ENCODE data around the gene TCIRG1.

The TCIRG1 gene

DNA sequence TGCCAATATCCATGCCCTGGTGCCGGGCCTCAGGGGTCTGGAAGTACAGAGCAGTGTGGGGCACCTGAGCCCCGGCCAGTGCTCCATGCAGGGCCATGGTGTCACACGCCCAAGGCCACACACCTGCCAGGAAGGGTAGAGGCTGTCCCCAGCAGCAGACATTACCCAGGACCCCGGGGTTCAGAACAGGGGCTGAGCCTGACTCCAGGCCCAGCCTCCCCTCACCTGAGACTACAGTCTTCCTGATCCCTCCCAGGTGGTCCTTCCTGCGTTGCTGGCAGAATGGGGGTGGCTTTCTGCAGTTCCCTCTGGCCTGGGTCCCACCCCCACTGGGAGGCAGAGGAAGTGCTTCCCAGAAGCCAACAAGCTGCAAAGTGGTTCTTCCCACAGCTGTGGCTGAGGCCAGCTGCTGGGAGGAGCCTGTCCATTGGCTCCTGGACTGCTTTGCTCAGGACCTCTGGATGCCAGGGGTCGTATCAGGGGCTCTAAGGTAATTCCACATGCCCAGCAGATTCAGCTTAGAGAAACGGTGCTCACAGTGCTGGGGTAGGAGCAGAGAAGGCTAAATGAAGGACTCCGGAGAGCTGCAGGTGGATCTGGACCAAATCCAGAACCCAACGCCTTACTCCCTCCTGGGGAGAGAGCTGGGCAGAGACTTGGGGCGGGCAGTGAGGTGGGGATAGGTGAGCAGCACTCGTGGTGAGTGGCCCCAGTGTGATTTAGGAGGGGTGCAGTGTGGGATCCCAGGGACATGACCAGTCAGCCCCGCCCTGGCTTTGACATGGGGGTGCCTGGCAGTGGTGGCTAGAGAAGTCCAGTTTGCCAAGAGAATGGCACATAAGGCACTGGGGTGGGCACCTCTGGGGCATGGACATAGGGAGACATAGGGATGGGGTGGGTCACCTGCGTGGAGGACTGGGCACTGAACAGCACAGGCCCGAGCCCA, 12.6 kb downstream of the TCIRG1 start:
- DNase-seq (ENCODE audit: low spot score) = no peak

DNA sequence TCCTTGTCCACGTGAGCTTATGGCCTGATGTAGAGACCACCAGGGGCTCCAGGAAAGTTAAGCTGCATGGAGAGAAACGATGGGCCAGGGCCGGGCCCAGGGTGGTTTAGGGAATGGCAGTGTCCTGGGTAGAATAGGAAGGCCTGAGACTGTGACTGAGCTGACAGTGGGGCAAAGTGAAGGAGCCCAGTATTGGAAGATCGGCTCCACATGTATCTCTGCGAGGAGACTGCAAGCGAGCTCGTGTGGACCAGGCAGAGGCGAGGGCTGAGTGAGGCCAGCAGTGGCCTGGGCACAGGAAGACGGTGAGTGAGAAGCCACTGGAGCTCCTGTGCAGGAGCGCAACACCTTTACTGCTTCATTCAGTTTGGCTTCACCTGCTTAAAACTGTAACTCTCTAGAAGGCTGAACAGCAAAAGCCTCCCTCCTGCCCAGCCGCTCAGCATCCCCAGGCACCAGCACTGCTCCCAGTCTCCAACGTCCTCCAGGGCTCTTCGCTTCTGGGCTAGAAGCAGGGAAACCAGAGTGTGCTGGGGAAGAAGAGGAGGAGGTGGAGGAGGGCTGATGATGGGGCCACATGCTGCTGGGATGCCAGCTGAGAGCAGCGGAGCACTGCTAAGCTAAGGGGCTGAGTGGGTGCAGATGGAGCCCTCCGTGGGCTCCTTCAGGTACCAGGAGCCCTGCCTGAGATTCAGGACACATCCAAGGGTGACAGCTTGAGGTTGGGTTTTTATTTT, 13.5 kb downstream of the TCIRG1 start:
- DNase-seq (ENCODE audit: low spot score) = no peak

DNA sequence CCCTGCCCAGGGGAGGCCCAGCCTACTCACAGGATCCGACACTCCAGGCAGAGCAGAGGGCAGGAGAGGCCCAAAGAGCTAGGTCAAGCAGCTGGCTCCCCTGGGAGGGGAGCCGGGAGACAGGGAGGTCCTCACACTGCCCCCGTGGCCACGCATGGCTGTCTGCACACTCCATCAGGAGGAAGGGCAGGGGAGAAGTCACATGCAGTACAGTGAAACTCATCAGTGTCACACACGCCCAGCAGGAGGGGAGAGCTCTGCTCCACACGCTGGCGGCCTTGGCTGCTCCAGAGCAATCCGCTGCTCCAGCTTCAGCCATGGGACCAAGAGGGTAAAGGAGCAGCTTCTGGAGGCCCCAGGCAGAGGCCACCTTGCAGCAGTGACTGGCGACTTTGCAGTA, 14.3 kb downstream of the TCIRG1 start:
- DNase-seq (ENCODE audit: low spot score) = no peak

DNA sequence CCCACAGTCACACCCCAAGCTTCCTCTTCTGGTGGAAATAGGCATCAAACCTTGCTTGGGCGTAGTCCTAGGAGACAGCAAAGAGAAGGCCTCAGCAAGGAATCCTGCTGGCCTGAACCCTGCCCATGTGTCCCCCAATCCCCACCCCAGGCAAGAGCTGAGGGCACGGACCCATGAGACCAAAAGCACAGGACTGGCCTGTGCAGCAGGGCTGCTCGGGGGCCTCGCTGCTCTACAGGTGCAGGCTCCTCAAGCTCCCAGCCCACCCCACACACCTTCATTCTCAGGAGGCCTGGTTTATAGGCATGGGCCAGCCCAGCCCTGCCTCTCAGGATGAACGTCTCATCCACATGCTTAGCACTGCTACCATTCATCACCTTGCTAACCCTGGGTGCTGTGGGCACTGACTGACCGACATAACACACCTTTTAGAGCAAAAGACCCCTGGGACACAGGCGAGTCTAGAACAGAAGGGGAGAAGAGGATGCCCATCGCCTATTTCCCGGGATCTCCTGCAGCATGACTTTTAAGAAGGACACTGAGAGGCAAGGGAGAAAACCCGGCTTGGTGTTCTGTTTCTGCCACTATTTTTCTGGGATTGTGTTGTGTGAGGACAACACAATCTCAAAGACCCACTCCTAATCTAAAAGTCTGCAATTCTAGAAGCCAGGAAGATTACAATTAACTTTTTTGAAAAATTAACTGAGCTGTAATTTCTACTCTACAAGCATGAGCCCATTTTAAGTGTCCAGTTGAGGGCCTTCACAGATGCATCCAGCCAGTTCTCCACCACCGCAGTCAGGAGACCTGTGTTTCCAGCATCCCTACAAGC, 15.4 kb downstream of the TCIRG1 start:
- DNase-seq (ENCODE audit: low spot score) = no peak

DNA sequence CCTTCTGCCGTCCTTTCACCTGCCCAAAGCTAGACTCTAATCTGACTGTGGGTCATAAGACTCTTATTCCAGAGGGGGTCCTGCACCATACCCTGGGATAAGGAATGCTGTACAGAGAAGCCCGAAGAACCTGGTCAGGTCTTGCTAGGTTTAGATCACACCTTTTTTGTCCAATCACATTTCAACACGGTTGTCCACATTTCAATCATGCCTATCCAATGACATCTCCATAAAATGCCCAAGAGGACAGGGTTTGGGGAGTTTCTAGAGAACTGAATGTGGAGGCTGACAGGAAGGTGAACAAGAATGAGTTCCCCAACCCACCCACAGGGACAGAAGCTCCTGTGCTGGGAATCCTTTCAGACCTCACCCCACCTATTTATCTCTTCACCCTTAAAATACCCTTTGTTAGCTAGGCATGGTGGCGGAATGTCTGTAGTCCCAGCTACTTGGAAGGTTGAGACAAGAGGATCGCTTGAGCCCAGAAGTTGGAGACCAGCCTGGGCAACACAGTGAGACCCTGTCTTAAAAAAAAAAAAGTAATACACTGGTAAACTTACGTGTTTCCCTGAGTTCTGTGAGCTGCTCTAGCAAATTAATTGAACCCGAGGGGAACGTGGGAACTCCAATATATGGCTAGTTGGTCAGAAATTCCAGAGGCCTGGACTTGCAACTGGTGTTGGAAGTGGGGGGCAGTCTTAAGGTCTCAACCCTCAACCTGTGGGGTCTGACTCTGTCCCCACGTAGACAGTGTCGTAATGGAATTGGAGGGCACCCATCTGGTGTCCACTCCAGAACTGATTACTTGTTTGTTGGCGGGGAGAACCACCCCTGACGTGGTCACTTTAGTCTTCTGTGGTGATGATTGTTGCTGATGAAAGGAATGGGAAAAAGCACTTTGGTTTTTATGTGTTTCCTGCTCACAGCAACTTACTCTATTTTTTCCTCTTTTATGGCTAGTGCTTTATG, 17.8 kb downstream of the TCIRG1 start:
- DNase-seq (ENCODE audit: low spot score) = no peak

DNA sequence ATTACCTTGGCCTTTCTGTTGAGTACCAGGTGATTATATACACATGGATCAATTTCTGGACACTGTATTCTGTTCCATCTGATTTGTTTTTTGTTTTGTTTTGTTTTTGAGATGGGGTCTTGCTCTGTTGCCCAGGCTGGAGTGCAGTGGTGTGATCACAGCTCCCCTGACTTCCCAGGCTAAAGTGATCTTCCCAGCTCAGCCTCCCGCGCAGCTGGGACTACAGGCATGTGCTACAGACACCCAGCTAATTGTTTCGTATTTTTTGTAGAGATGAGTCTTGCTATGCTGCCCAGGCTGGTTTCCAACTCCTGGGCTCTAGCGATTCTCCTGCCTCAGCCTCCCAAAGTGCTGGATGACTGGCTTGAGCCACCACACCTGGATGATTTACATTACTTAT, 19.0 kb downstream of the TCIRG1 start:
- no peak for DNase-seq (ENCODE audit: low spot score)

DNA sequence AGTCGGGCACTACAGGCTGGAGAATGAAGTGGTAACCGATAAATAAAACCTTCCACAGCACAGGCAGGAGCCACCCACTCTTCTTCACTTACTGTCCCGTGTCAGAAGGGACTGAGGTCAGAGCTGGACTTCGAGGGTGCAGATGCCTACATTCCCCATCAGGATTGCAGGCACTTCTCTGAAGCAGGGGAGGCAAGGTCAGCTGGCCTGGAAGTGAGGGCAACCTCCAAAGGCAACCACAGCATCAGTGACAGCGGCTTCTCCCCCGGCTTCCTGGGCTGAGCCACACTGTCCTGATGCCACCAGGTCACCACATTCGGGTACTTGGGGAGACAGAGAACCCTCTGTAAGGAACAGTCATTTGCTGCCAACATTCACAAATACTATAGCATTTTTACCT, 22.7 kb downstream of the TCIRG1 start:
- DNase-seq (ENCODE audit: low spot score) = no peak

DNA sequence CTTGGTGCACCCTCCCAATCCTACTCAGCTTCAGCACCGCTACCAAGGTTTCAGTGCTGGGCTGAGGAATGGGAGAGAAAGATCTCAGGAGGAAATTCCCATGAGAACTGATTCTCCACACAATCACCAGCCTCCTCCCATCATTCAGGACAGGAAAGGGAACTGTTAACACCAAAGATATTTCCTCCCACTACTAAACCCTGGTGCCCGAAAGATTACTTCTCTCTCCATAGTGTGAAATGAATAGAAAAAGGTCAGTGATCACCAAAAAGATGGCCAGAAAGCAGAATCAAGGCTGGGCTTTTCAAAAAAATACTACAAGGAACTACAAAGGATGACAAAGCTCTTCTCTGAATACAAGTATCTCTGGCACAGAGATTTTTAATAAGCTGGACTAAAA, 26.1 kb downstream of the TCIRG1 start:
- DNase-seq (ENCODE audit: low spot score) = no peak

DNA sequence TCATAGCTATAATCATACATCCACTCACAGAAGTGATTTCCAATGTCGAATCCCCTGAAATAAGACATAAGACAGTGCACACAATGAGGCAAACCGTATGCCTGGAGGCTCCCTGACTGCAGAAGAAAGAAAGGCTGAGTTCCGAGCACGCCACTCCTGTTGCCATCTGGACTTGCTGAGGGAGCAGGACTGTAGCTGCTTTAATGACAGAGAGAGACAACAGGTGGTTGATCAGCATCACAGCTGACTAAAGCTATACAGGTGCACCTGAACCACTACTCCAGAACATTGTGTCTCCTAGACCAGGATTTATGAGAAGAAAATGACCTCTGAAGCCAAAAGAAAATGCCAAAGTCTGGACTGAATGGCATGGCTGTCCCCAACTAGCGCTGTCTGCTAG, 27.0 kb downstream of the TCIRG1 start:
- no peak for DNase-seq (ENCODE audit: low spot score)

DNA sequence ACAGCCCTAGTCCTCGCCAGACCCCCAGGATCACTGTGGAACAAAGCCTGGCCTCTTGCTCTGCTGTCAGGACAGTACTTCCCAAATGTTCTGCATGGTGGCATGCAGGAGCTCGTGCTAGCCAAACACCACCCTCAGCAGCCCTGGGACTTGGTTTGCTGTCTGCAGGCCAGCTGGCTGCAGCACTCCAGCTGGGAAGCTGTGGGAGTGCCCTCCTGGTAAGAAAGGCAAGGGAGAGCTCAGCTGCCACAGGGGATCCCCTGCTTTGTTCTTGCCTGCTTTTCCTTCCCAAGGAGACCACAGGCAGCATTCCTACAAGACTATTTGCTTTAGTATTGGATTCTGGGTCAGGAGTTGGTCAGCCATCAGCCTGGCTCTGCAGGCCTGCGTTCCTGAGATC, 27.9 kb downstream of the TCIRG1 start:
- no peak for DNase-seq (ENCODE audit: low spot score)

DNA sequence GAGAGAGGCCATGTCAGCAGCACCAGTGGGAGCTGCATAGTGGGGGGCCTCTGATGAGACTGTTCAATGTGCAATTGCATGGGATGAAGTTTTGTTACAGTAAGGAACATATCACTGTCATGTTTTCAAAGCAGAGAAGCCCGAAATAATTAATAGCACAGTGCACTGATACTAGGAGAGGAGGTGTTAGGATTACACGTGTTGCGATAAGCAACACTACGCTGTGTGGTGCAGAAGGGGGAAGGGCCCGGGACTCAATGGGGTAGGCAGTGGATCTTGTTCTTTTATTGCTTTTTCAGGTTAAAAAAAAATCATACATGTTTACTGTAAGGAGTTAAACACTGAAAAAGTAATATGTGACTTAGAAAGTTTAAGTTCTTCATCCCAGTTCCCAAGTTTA, 29.2 kb downstream of the TCIRG1 start:
- DNase-seq (ENCODE audit: low spot score) = no peak

DNA sequence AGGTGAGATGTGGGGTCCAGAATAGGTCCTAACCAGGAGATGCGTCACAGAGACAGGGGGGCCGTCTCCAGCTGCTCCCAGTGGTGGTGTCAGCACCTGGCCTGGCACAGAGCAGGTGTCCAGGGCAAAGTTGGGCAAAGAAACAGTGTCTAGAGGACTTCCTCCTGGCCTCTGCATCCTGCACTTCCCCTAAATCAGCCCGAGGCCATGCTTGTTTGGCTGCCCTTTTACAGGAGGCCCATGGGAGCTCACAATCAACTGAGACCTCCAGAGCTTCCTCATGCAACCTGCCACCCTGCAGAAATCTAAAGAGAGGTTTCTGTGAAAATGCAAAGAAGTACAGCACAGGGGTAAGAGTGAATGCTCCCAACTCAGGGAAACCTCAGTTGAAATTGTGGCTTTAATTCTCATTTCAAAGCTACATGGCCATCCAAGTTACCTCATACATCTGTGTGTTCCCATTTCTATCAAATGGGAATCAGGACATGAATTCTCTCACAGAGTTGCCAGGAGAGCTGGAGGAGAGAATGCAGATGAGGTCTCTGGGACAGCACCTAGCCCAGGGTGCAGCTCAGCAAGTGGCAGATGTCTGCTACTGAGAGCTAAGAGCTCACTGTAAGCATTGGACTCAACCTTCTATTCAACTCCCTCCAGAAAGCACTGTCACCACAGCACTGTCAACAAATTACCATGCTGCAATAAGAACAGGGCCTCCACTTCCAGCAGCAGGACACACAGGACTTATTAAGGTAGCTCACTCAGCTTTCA, 32.6 kb downstream of the TCIRG1 start:
- no peak for DNase-seq (ENCODE audit: low spot score)

DNA sequence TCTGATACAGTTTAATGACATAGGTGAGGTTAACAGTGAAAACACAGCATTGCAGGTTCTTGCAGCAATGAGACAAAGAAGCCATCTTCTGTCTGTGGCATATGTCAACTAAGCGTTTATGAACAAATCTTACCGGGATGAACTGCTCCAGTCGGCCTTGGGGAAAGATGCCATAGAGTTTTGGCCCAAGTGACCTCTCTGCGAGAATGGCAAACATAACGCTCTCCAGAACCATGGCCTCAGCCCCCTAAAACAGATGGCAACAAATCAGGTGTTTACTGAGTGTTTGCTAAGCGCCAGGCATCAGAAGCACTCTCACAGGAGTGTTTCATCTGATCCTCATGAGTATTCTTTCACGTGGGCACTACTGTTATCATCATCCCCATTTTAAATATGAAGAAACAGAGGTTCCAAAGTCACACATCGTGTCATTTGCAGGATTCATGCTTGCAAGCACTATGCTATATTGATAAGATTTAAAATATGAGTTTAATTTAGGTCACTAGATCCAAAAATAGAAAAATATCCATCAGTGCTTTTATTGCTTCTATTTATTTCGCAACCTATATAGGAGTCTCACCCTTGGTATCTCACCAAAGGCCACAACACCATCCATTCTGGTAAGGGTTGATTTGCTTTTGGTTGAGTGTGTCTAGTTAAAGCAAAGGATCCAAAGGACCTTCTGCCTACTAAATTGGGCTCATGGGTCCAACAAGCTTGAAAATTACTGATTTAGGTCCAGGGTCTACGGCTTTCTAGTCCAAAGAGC, 35.9 kb downstream of the TCIRG1 start:
- DNase-seq (ENCODE audit: low spot score) = no peak

DNA sequence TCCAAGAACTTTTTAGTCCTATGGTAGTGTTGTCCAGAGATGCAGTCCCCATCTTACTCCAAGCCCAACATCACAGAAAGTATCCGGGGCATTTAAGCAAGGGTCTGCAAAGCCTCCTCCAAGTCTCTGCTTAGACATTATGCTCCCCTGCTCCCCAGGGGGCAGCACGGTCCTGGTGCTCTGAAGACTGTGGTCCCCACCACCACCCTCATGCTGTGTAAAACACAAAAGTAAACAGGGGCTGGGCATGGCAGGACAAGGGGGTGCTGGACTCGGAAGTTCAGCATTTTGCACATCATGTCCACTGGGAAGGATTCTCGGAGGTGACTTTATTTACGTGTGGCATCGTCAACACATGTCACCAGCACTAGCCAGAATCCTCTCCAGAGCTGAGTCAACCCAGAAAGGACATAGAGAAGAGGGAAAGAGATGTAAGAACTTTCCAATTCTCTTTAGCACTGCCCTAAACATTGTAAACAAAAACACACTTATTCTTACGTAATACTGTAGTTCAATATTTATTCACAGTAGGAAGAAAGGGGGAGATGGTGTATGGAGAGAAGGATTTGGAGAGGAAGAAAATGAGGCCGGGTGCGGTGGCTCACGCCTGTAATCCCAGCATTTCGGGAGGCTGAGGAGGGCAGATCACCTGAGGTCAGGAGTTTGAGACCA, 37.7 kb downstream of the TCIRG1 start:
- DNase-seq (ENCODE audit: low spot score) = no peak

DNA sequence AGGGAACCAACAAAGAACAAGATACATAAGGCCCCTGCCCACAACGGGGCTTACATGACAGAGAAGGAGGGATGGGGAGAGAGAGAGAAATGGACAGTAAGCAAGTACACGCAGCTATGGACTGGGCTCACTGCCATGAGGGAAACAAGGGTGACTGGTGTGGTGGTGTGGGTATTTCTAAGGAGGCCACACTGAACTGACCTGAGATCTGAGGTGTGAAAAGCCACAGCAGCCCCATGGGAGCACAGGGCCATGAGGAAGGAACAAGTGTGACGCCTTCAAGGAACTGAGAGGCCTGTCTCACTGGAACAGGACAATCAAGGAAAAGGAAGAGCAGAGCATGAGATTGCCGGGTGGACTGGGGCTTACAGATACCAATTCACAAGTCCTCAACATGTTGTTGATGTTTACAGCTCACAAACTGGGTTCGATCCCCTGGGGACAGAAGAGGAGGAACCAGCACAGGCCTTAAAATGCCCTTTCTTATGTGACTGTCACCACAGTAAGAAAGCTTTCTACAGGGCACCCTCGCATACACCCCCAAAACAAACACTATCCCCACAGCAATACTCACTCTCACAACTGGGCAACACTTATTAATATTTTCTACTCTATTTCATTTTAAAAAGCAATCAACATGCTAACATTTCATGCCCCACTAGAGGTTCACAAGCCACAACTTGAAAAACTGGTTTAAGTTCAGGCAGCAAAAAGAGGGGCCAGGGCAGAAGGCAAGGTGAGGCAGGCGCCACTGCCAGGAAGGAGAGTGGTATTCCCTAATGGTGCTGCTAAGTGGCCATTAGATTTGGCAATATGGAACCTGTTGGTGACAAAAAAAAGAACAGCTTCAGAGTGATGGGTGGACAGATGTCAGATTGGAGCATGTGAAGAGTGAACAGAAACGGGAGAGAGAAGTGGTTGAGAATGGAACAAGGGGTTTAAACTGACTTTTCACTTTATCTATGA, 39.1 kb downstream of the TCIRG1 start:
- DNase-seq (ENCODE audit: low spot score) = no peak

DNA sequence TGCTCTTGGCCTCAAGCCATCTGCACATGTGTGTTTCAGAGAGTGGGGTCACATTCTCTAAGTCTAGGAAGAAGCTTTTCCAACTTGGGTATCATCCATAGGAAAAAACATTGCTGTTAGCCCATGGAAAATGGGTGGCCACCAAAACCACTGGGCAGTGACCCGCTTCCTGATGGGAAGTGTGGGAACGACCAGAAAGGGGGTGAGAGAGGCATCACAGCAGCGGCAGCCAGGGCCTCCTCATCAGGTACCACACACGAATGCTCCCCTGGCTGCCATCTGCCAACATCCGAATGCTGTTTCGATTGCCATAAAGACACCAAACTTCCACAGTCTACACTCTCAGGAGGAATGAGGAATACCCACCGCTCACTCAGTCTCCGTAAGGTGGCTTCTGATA, 42.0 kb downstream of the TCIRG1 start:
- no peak for DNase-seq (ENCODE audit: low spot score)

DNA sequence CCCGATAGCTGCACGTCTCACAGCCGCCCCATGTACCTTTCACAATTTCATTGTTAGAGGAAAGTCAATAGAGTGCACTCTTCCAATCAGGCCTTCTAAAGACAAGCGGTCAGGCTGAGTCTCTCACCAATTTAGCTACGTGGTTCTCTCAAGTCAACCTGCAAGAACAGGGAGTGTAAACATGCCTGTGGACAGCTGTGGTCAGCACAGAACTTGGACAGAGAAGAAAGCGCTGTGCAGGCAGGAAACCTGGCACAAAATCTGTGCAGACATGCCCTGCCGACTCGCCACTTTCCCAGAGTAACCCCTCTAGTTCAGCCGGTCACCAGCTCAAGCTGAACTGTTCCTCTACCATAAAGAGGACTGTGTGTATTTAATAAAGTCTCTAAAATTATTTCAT, 42.9 kb downstream of the TCIRG1 start:
- no peak for DNase-seq (ENCODE audit: low spot score)

DNA sequence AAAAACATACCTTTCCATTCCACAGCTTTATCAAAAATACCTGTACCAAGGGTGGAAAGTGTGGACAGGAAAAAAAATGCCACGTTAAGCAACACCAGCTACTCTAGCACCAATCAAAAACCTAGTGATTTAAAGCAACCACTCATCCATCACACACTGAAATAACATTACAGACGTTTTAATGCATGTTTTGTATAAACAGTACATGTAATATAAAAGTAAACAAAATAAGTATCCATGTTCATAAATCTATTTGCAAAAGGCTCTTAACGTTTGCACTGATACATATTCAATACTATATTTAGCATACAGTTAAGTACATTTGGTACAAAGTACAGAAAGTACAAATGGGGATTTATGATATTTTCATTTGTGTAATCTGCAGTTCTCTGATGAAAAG, 43.7 kb downstream of the TCIRG1 start:
- no peak for DNase-seq (ENCODE audit: low spot score)
